Measurements from ENCODE around the gene LGALS9B. TPM values are rescaled to one million over a fixed set of nuclear protein-coding genes. Genes with fewer than 3 reads are reported as not detected.
A peak's percentile ranks its signal among the peaks of the same experiment; 100 is the strongest.
"Not testable (repeated sequence)": the region's sequence is repeated elsewhere in the genome, so short reads cannot be mapped to it uniquely, and the experiment has no call there.

The LGALS9B gene
- total RNA-seq, 1 donor from 2014 or later: 0.98 TPM

GRCh38 chr17:20457848-20458381 lies 9.4 kb downstream of the LGALS9B start:
- H3K9me3 ChIP-seq; H3K27me3 ChIP-seq; H3K27ac ChIP-seq; H3K36me3 ChIP-seq; H3K4me1 ChIP-seq; DNase-seq (ENCODE audit: extremely low spot score in 2 of 2); intact Hi-C loops (cut with DNase I); H3K4me3 ChIP-seq: not testable (repeated sequence)

- intact Hi-C loops (cut with DNase I); H3K9me3 ChIP-seq; H3K27ac ChIP-seq; H3K27me3 ChIP-seq; H3K4me1 ChIP-seq; H3K4me3 ChIP-seq; DNase-seq (ENCODE audit: extremely low spot score in 2 of 2); H3K36me3 ChIP-seq: not testable (repeated sequence)
Observed at GRCh38 chr17:20455106-20455505, 12.2 kb downstream of the LGALS9B start.

GRCh38 chr17:20453820-20454434 lies 13.4 kb downstream of the LGALS9B start:
- H3K4me3 ChIP-seq; DNase-seq (ENCODE audit: extremely low spot score in 2 of 2); H3K27me3 ChIP-seq; intact Hi-C loops (cut with DNase I); H3K4me1 ChIP-seq; H3K9me3 ChIP-seq; H3K36me3 ChIP-seq; H3K27ac ChIP-seq: not testable (repeated sequence)

GRCh38 chr17:20450852-20451251 lies 16.5 kb downstream of the LGALS9B start:
- H3K27ac ChIP-seq; H3K4me3 ChIP-seq; intact Hi-C loops (cut with DNase I); H3K9me3 ChIP-seq; H3K27me3 ChIP-seq; H3K4me1 ChIP-seq; H3K36me3 ChIP-seq: not testable (repeated sequence)
- DNase-seq (ENCODE audit: extremely low spot score in 2 of 2): peak in 1 of 2 donors; percentile 31

- H3K4me1 ChIP-seq; H3K9me3 ChIP-seq; H3K36me3 ChIP-seq; H3K4me3 ChIP-seq; H3K27me3 ChIP-seq; intact Hi-C loops (cut with DNase I); H3K27ac ChIP-seq: not testable (repeated sequence)
- peak in 1 of 2 donors; percentile 52 for DNase-seq (ENCODE audit: extremely low spot score in 2 of 2)
Observed at GRCh38 chr17:20447534-20448321, 19.6 kb downstream of the LGALS9B start.

- H3K27ac ChIP-seq; H3K4me1 ChIP-seq; H3K27me3 ChIP-seq; intact Hi-C loops (cut with DNase I); H3K36me3 ChIP-seq; H3K4me3 ChIP-seq; H3K9me3 ChIP-seq: not testable (repeated sequence)
- peak in 1 of 2 donors; percentile 43 for DNase-seq (ENCODE audit: extremely low spot score in 2 of 2)
Observed at GRCh38 chr17:20446895-20447294, 20.4 kb downstream of the LGALS9B start.

GRCh38 chr17:20444581-20445236 lies 22.6 kb downstream of the LGALS9B start:
- intact Hi-C loops (cut with DNase I); H3K27ac ChIP-seq; H3K4me1 ChIP-seq; H3K27me3 ChIP-seq; H3K36me3 ChIP-seq; H3K4me3 ChIP-seq; H3K9me3 ChIP-seq: not testable (repeated sequence)
- DNase-seq (ENCODE audit: extremely low spot score in 2 of 2): peak in 1 of 2 donors; percentile 58

GRCh38 chr17:20444173-20444572 lies 23.2 kb downstream of the LGALS9B start:
- H3K27me3 ChIP-seq; intact Hi-C loops (cut with DNase I); H3K4me3 ChIP-seq; H3K27ac ChIP-seq; H3K4me1 ChIP-seq; H3K36me3 ChIP-seq; H3K9me3 ChIP-seq: not testable (repeated sequence)
- peak in 1 of 2 donors; percentile 52 for DNase-seq (ENCODE audit: extremely low spot score in 2 of 2)

GRCh38 chr17:20443632-20444031 lies 23.7 kb downstream of the LGALS9B start:
- H3K36me3 ChIP-seq; H3K4me3 ChIP-seq; H3K9me3 ChIP-seq; H3K4me1 ChIP-seq; DNase-seq (ENCODE audit: extremely low spot score in 2 of 2); H3K27me3 ChIP-seq; intact Hi-C loops (cut with DNase I); H3K27ac ChIP-seq: not testable (repeated sequence)

- H3K36me3 ChIP-seq; H3K4me1 ChIP-seq; DNase-seq (ENCODE audit: extremely low spot score in 2 of 2); H3K27me3 ChIP-seq; intact Hi-C loops (cut with DNase I); H3K27ac ChIP-seq; H3K9me3 ChIP-seq; H3K4me3 ChIP-seq: not testable (repeated sequence)
Observed at GRCh38 chr17:20440665-20441064, 26.7 kb downstream of the LGALS9B start.

- H3K4me3 ChIP-seq: not testable (repeated sequence)
Observed at GRCh38 chr17:20435166-20435565, 32.2 kb downstream of the LGALS9B start.

GRCh38 chr17:20433382-20433781 lies 34.0 kb downstream of the LGALS9B start:
- H3K36me3 ChIP-seq; H3K4me1 ChIP-seq; H3K27me3 ChIP-seq; intact Hi-C loops (cut with DNase I); H3K4me3 ChIP-seq; H3K9me3 ChIP-seq; DNase-seq (ENCODE audit: extremely low spot score in 2 of 2); H3K27ac ChIP-seq: not testable (repeated sequence)

More at GRCh38 chr17:20435166-20435565, 32.2 kb downstream of the LGALS9B start:
- H3K36me3 ChIP-seq; DNase-seq (ENCODE audit: extremely low spot score in 2 of 2); H3K4me1 ChIP-seq; H3K9me3 ChIP-seq; intact Hi-C loops (cut with DNase I); H3K27me3 ChIP-seq; H3K27ac ChIP-seq: not testable (repeated sequence)

- H3K4me1 ChIP-seq; H3K9me3 ChIP-seq; H3K27me3 ChIP-seq; H3K4me3 ChIP-seq; H3K36me3 ChIP-seq; intact Hi-C loops (cut with DNase I); DNase-seq (ENCODE audit: extremely low spot score in 2 of 2); H3K27ac ChIP-seq: not testable (repeated sequence)
Observed at GRCh38 chr17:20427264-20427663, 40.1 kb downstream of the LGALS9B start.

All from vagina (tissue), 2 donors.